ENCODE data around the gene NEUROD2. TPM values are rescaled to one million over a fixed set of nuclear protein-coding genes. Genes with fewer than 3 reads are reported as not detected.

The NEUROD2 gene
- total and polyA plus RNA-seq, 4 donors: not detected

- H3K36me3 ChIP-seq (ENCODE audit: control insufficient read depth in 4 of 4, insufficient read depth in 3 of 4, low read depth in 1 of 4, low read length in 3 of 4): no peaks in the 10 kb centered on the region
- 73% methylated on average over 8 of the region's 8 CpGs for WGBS
- DNase-seq (ENCODE audit: low spot score): no peak
- H3K27me3 ChIP-seq (ENCODE audit: control insufficient read depth in 4 of 4, insufficient read depth in 4 of 4, low read length in 3 of 4): no peaks in the 10 kb centered on the region
- TF ChIP-seq RXRA (IDR thresholded peaks at IDR 0.05) (no peak), NR2F2 (IDR thresholded peaks at IDR 0.05) (no peak), FOXA2 (IDR thresholded peaks at IDR 0.05) (no peak)
- H3K9ac ChIP-seq (ENCODE audit: low read depth in 1 of 2, low read length in 2 of 2): no peak overlapping the region
- H3K27ac ChIP-seq (ENCODE audit: low read depth in 1 of 2, low read length in 2 of 2): no peak overlapping the region
- peaks cover 3 to 6% (median 4%) of the 10 kb centered on the region in 4 donors for H3K4me1 ChIP-seq (ENCODE audit: control insufficient read depth in 4 of 4, insufficient read depth in 4 of 4, low read length in 3 of 4)
- H3K4me3 ChIP-seq (ENCODE audit: low read depth in 1 of 3, low read length in 3 of 3): no peak overlapping the region
- H3K9me3 ChIP-seq (ENCODE audit: control insufficient read depth in 4 of 4, low read length in 3 of 4): no peaks in the 10 kb centered on the region
Measured at GRCh38 chr17:39651923-39652586, 44.3 kb upstream of the NEUROD2 start.

- no peaks in the 10 kb centered on the region for H3K36me3 ChIP-seq (ENCODE audit: control insufficient read depth in 4 of 4, insufficient read depth in 3 of 4, low read depth in 1 of 4, low read length in 3 of 4)
- no peaks in the 10 kb centered on the region for H3K9me3 ChIP-seq (ENCODE audit: control insufficient read depth in 4 of 4, low read length in 3 of 4)
- no peak for DNase-seq (ENCODE audit: low spot score)
- WGBS: 96% methylated on average over 11 of the region's 11 CpGs
- H3K27ac ChIP-seq (ENCODE audit: low read depth in 1 of 2, low read length in 2 of 2): no peak overlapping the region
- no peak overlapping the region for H3K9ac ChIP-seq (ENCODE audit: low read depth in 1 of 2, low read length in 2 of 2)
- TF ChIP-seq YY1 (IDR thresholded peaks at IDR 0.05): no peak
- no peaks in the 10 kb centered on the region for H3K27me3 ChIP-seq (ENCODE audit: control insufficient read depth in 4 of 4, insufficient read depth in 4 of 4, low read length in 3 of 4)
- no peak overlapping the region for H3K4me3 ChIP-seq (ENCODE audit: low read depth in 1 of 3, low read length in 3 of 3)
- peaks cover 0 to 6% (median 4%) of the 10 kb centered on the region in 4 donors for H3K4me1 ChIP-seq (ENCODE audit: control insufficient read depth in 4 of 4, insufficient read depth in 4 of 4, low read length in 3 of 4)
Measured at GRCh38 chr17:39650121-39650579, 42.4 kb upstream of the NEUROD2 start.

- Histone ChIP-seq H3K4me3 (ENCODE audit: low read depth in 1 of 3, low read length in 3 of 3) (no peak overlapping the region), H3K27me3 (ENCODE audit: control insufficient read depth in 4 of 4, insufficient read depth in 4 of 4, low read length in 3 of 4) (no peaks in the 10 kb centered on the region), H3K27ac (ENCODE audit: low read depth in 1 of 2, low read length in 2 of 2) (no peak overlapping the region), H3K4me1 (ENCODE audit: control insufficient read depth in 4 of 4, insufficient read depth in 4 of 4, low read length in 3 of 4) (peaks cover 0 to 4% (median 2%) of the 10 kb centered on the region in 4 donors), H3K36me3 (ENCODE audit: control insufficient read depth in 4 of 4, insufficient read depth in 3 of 4, low read depth in 1 of 4, low read length in 3 of 4) (no peaks in the 10 kb centered on the region), H3K9me3 (ENCODE audit: control insufficient read depth in 4 of 4, low read length in 3 of 4) (no peaks in the 10 kb centered on the region), H3K9ac (ENCODE audit: low read depth in 1 of 2, low read length in 2 of 2) (no peak overlapping the region)
- 92% methylated on average over 15 of the region's 15 CpGs for WGBS
- no peak for DNase-seq (ENCODE audit: low spot score)
- TF ChIP-seq NR2F2 (IDR thresholded peaks at IDR 0.05) (no peak), RXRA (IDR thresholded peaks at IDR 0.05) (no peak), ZBTB33 (IDR thresholded peaks at IDR 0.05) (no peak), EGR1 (IDR thresholded peaks at IDR 0.05; ENCODE audit: low read depth in 2 of 2) (no peak), ATF3 (IDR thresholded peaks at IDR 0.05) (no peak), CTCF (IDR thresholded peaks at IDR 0.05; ENCODE audit: low read depth, low read length, missing input control) (no peak), YY1 (IDR thresholded peaks at IDR 0.05) (no peak), GABPA (IDR thresholded peaks at IDR 0.05 in 1 of 2, conservative IDR thresholded peaks at IDR 0.05 in 1 of 2) (no peak), SP1 (IDR thresholded peaks at IDR 0.05) (no peak), HNF4A (conservative IDR thresholded peaks at IDR 0.05) (no peak), JUND (IDR thresholded peaks at IDR 0.05) (no peak), HNF4G (IDR thresholded peaks at IDR 0.05) (no peak), RAD21 (IDR thresholded peaks at IDR 0.05) (no peak), MAX (IDR thresholded peaks at IDR 0.05) (no peak)
Measured at GRCh38 chr17:39648616-39649366, 41.1 kb upstream of the NEUROD2 start.

Data from liver (tissue), 9 donors.